ENCODE results near the gene IL36G.

Gene IL36G

GRCh38 chr2:113005030-113005509, 27.3 kb downstream of the IL36G start, which contains the start of gene IL36A:
Gene IL36A (plus strand): TSS chr2:113005459. CDS start chr2:113005872, 413 bp downstream.
- no peak for TF ChIP-seq TAF1 (IDR thresholded peaks at IDR 0.05; ENCODE audit: borderline replicate concordance, insufficient read depth, low read length)

- no peak for TF ChIP-seq SIN3A (IDR thresholded peaks at IDR 0.05; ENCODE audit: borderline replicate concordance, insufficient read depth, low read length)
- TF ChIP-seq REST (IDR thresholded peaks at IDR 0.05; ENCODE audit: insufficient read depth in 1 of 2, low read depth in 2 of 2, low read length in 2 of 2) = no peak
- no peak for TF ChIP-seq POLR2AphosphoS5 (IDR thresholded peaks at IDR 0.05; ENCODE audit: low read depth, low read length)
- no peak for TF ChIP-seq FOXP2 (optimal IDR thresholded peaks at IDR 0.05; ENCODE audit: borderline replicate concordance, extremely low read depth, extremely low read length, insufficient read depth)
- no peak for TF ChIP-seq TAF1 (IDR thresholded peaks at IDR 0.05; ENCODE audit: borderline replicate concordance, insufficient read depth, low read length)
Observed at GRCh38 chr2:113007250-113007649, 29.4 kb downstream of the IL36G start.

GRCh38 chr2:113009622-113010021, 31.8 kb downstream of the IL36G start:
- TF ChIP-seq TAF1 (IDR thresholded peaks at IDR 0.05; ENCODE audit: borderline replicate concordance, insufficient read depth, low read length) (no peak), POLR2AphosphoS5 (IDR thresholded peaks at IDR 0.05; ENCODE audit: low read depth, low read length) (no peak), SIN3A (IDR thresholded peaks at IDR 0.05; ENCODE audit: borderline replicate concordance, insufficient read depth, low read length) (no peak), FOXP2 (optimal IDR thresholded peaks at IDR 0.05; ENCODE audit: borderline replicate concordance, extremely low read depth, extremely low read length, insufficient read depth) (no peak), REST (IDR thresholded peaks at IDR 0.05; ENCODE audit: insufficient read depth in 1 of 2, low read depth in 2 of 2, low read length in 2 of 2) (no peak)

- TF ChIP-seq FOXP2 (optimal IDR thresholded peaks at IDR 0.05; ENCODE audit: borderline replicate concordance, extremely low read depth, extremely low read length, insufficient read depth) = no peak
- TF ChIP-seq SIN3A (IDR thresholded peaks at IDR 0.05; ENCODE audit: borderline replicate concordance, insufficient read depth, low read length) = no peak
- no peak for TF ChIP-seq POLR2AphosphoS5 (IDR thresholded peaks at IDR 0.05; ENCODE audit: low read depth, low read length)
- TF ChIP-seq TAF1 (IDR thresholded peaks at IDR 0.05; ENCODE audit: borderline replicate concordance, insufficient read depth, low read length) = no peak
- TF ChIP-seq REST (IDR thresholded peaks at IDR 0.05; ENCODE audit: insufficient read depth in 1 of 2, low read depth in 2 of 2, low read length in 2 of 2) = no peak
Observed at GRCh38 chr2:113010088-113010487, 32.3 kb downstream of the IL36G start.

GRCh38 chr2:113011108-113011507, 33.3 kb downstream of the IL36G start:
- no peak for TF ChIP-seq FOXP2 (optimal IDR thresholded peaks at IDR 0.05; ENCODE audit: borderline replicate concordance, extremely low read depth, extremely low read length, insufficient read depth)
- no peak for TF ChIP-seq TAF1 (IDR thresholded peaks at IDR 0.05; ENCODE audit: borderline replicate concordance, insufficient read depth, low read length)
- TF ChIP-seq POLR2AphosphoS5 (IDR thresholded peaks at IDR 0.05; ENCODE audit: low read depth, low read length) = no peak
- no peak for TF ChIP-seq SIN3A (IDR thresholded peaks at IDR 0.05; ENCODE audit: borderline replicate concordance, insufficient read depth, low read length)
- TF ChIP-seq REST (IDR thresholded peaks at IDR 0.05; ENCODE audit: insufficient read depth in 1 of 2, low read depth in 2 of 2, low read length in 2 of 2) = no peak

All from PFSK-1 (cell line).